K562 (cell line): Measurements from ENCODE around the gene IL23R. TPM values are rescaled to one million over a fixed set of nuclear protein-coding genes. Genes with fewer than 3 reads are reported as not detected.

Experiments used
- ATAC-seq: fragments of 200-7000 bp; cut with Tn5 transposase; 3 replicates; pipeline ENCODE4 v1.9.1; 2020; ENCODE audit warnings: moderate library complexity
- BruUV-seq: library from RNA; stranded (reverse); fragments of 400-500 nt; replicated peaks from 2 replicates; lab custom pipeline; 2021; lab: Mats Ljungman, UMichigan
- CTCF ChIA-PET: fragments of 300-600 bp; formaldehyde crosslinking; extraction: SDS; loops from one replicate; lab custom pipeline; 2021; ENCODE audit warnings: low intra/inter-chr PET ratio; lab: Yijun Ruan, JAX
- POLR2A ChIA-PET: fragments of 300-600, 350-650 bp; sonication (Branson Sonifier 250); formaldehyde crosslinking; extraction: SDS; loops from one replicate; lab custom pipeline; 2021; ENCODE audit warnings: antibody characterized with exemption, inconsistent platforms; lab: Yijun Ruan, JAX
- DNase-seq, 4 experiments: peaks; one replicate each; pipeline versions ENCODE4 v3.0.0 to v3.0.0-alpha.2; 2011 to 2018; ENCODE audit warnings: low spot score in 3 of 4, mixed read lengths in 3 of 4; ENCODE audit errors: extremely low read depth in 1 of 4
- FAIRE-seq: peaks from 2 replicates; lab custom pipeline; 2011; peaks lifted over from hg19 to GRCh38; lab: Jason Lieb, UNC
- H2AFZ ChIP-seq: 2 replicates; pipeline ENCODE4 v1.6.0; 2011; ENCODE audit warnings: low read depth, low read length, control low read depth, inconsistent platforms
- H3K27ac ChIP-seq: fragments of 200-600 bp; 3 replicates; pipeline ENCODE4 v1.8.0; 2011; ENCODE audit warnings: low read depth, mild to moderate bottlenecking, control low read depth, inconsistent platforms, low read length, moderate library complexity, mixed read lengths; ENCODE audit errors: extremely low read depth
- H3K27me3 ChIP-seq, 2 experiments: fragments of 300-600 bp in 1 of 2; 2 replicates in 1 of 2; 3 replicates in 1 of 2; pipeline versions ENCODE4 v1.6.0 to v1.8.0; 2011; ENCODE audit warnings: inconsistent platforms in 2 of 2, low read length in 2 of 2, mild to moderate bottlenecking in 1 of 2, mixed read lengths in 1 of 2, moderate library complexity in 1 of 2; ENCODE audit not compliant: control insufficient read depth in 2 of 2, insufficient read depth in 2 of 2
- H3K36me3 ChIP-seq: fragments of 300-600 bp; 3 replicates; pipeline ENCODE4 v1.8.0; 2011; ENCODE audit warnings: mild to moderate bottlenecking, low read length, inconsistent platforms; ENCODE audit not compliant: control insufficient read depth, insufficient read depth
- H3K4me1 ChIP-seq, 2 experiments: fragments of 200-600 bp in 1 of 2; replicated peaks in 1 of 2; 2 replicates in 1 of 2; 3 replicates in 1 of 2; pipeline versions ENCODE4 v1.5.1 to v1.8.0; 2011; ENCODE audit warnings: inconsistent platforms in 2 of 2, low read length in 2 of 2, mild to moderate bottlenecking in 1 of 2, mixed read lengths in 1 of 2, moderate library complexity in 1 of 2; ENCODE audit not compliant: control insufficient read depth in 2 of 2, insufficient read depth in 2 of 2
- H3K4me2 ChIP-seq: 2 replicates; pipeline ENCODE4 v1.6.1; 2011; ENCODE audit warnings: low read length, control low read depth, inconsistent platforms, mixed read lengths; ENCODE audit not compliant: insufficient read depth
- H3K4me3 ChIP-seq: fragments of 200-600 bp; sonication (generic), shearing (Covaris generic); 2 replicates; pipeline ENCODE4 v1.5.1; 2016; ENCODE audit warnings: control low read depth, inconsistent platforms
- H3K79me2 ChIP-seq: fragments of 200-600 bp; 3 replicates; pipeline ENCODE4 v1.8.0; 2011; ENCODE audit warnings: low read length, inconsistent platforms; ENCODE audit not compliant: control insufficient read depth, insufficient read depth
- H3K9ac ChIP-seq, 2 experiments: 2 replicates each; pipeline versions ENCODE4 v1.6.0 to v1.6.1; 2011; ENCODE audit warnings: low read depth in 2 of 2, low read length in 2 of 2, control low read depth in 1 of 2, inconsistent platforms in 1 of 2, mild to moderate bottlenecking in 1 of 2, mixed read lengths in 1 of 2; ENCODE audit not compliant: insufficient read depth in 1 of 2
- H3K9me1 ChIP-seq: one replicate; pipeline ENCODE4 v1.6.0; 2011; ENCODE audit warnings: inconsistent platforms, mild to moderate bottlenecking, low read length, moderate library complexity; ENCODE audit not compliant: control insufficient read depth, insufficient read depth
- H3K9me3 ChIP-seq: replicated peaks from 2 replicates; pipeline ENCODE4 v1.5.1; 2011; ENCODE audit warnings: low read depth, low read length, inconsistent platforms; ENCODE audit not compliant: control insufficient read depth, insufficient read depth
- H4K20me1 ChIP-seq: replicated peaks from 2 replicates; pipeline ENCODE4 v1.6.1; 2011; ENCODE audit warnings: low read length, inconsistent platforms, mixed read lengths; ENCODE audit not compliant: control insufficient read depth, insufficient read depth
- ELF2 ChIP-seq: fragments of 250-450 bp; sonication (Bioruptor Pico); IDR thresholded peaks from 2 replicates; pipeline ENCODE4 v1.5.0; 2021; ENCODE audit warnings: mild to moderate bottlenecking
- MAFG ChIP-seq: fragments of 450-650 bp; conservative IDR thresholded peaks from 2 replicates; pipeline ENCODE4 v1.6.1; 2016; ENCODE audit warnings: missing genetic modification characterization, missing compliant biosample characterization
- SIRT6 ChIP-seq: IDR thresholded peaks from one replicate; pipeline ENCODE4 v1.6.1; 2012; ENCODE audit warnings: low read depth, mild to moderate bottlenecking, control low read depth, inconsistent platforms, low read length, moderate library complexity
- ZC3H4 ChIP-seq: sonication (generic); formaldehyde crosslinking; IDR thresholded peaks from 2 replicates; pipeline ENCODE4 v1.9.0; 2021; ENCODE audit warnings: missing genetic modification reagents, borderline replicate concordance
- ZFPM2 ChIP-seq: fragments of 250-450 bp; sonication (Bioruptor Pico); IDR thresholded peaks from 2 replicates; pipeline ENCODE4 v1.5.1; 2022; ENCODE audit warnings: mild to moderate bottlenecking
- ZNF217 ChIP-seq: sonication (generic); formaldehyde crosslinking; IDR thresholded peaks from 2 replicates; pipeline ENCODE4 v1.8.0; 2022; ENCODE audit warnings: mild to moderate bottlenecking, missing genetic modification reagents
- WGBS: fragments of 100-300 bp; shearing (Covaris generic); methylation state at CpG from one replicate; pipeline ENCODE4 v1.1.6; 2016; ENCODE audit warnings: low coverage, mixed read lengths; ENCODE audit not compliant: insufficient coverage; ENCODE audit errors: missing lambda C conversion rate; 5-methylcytosine and 5-hydroxymethylcytosine counted together
- in situ Hi-C: fragments of 300-500 bp; cut with MboI; formaldehyde crosslinking; loops from 4 replicates; pipeline ENCODE4 v1.15.0; 2018; ENCODE audit warnings: inconsistent platforms, mixed read lengths
- intact Hi-C: fragments of 100-400 bp; cut with micrococcal nuclease; formaldehyde crosslinking; loops from 2 replicates; pipeline ENCODE4 v1.14.2; 2022
- polyA plus RNA-seq, 8 experiments: library from polyadenylated mRNA; depleted of rRNA in 4 of 8; stranded (reverse) in 5 of 8; unstranded in 3 of 8; fragments of >200 nt; fragmentation: Nextera tagmentation in 2 of 8; fragmentation: Illumina TruSeq in 1 of 8; extraction: Ambion mirVana in 2 of 8; extraction: Trizol in 1 of 8; gene quantifications; 2 replicates each; pipeline versions ENCODE4 v1.2.1 to v1.2.3, GENCODE V29; 2011 to 2014; ENCODE audit warnings: inconsistent platforms in 1 of 8, missing spikeins in 1 of 8
- total RNA-seq, 7 experiments: library from RNA; depleted of rRNA in 6 of 7; stranded (reverse); fragments of >200 nt in 6 of 7; fragmentation: Illumina TruSeq in 2 of 7; extraction: Trizol in 2 of 7; gene quantifications; 2 replicates each; pipeline versions ENCODE4 v1.2.1 to v1.2.3, GENCODE V29; 2011 to 2021; ENCODE audit warnings: low replicate concordance in 1 of 7
- TF ChIP-seq, protein P1 (sequence below): IDR thresholded peaks from 2 replicates; pipeline ENCODE4 v1.6.1; 2011; ENCODE audit not compliant: insufficient read length; ENCODE audit errors: extremely low read depth
- TF ChIP-seq, protein P2 (sequence below): fragments of 250-450 bp; sonication (Bioruptor Pico); IDR thresholded peaks from 2 replicates; pipeline ENCODE4 v1.4.0; 2020
- TF ChIP-seq, protein P3 (sequence below): fragments of 450-650 bp; IDR thresholded peaks from 2 replicates; pipeline ENCODE4 v1.6.1; 2018; ENCODE audit warnings: mild to moderate bottlenecking, low read depth; ENCODE audit not compliant: partially characterized antibody

Gene IL23R
- total and polyA plus RNA-seq, 9 of the 15 experiments (the other 6 are each of a cell fraction or from before 2014, with no cell fraction given): 4.4 to 52.7 (median 22.8) TPM

DNA sequence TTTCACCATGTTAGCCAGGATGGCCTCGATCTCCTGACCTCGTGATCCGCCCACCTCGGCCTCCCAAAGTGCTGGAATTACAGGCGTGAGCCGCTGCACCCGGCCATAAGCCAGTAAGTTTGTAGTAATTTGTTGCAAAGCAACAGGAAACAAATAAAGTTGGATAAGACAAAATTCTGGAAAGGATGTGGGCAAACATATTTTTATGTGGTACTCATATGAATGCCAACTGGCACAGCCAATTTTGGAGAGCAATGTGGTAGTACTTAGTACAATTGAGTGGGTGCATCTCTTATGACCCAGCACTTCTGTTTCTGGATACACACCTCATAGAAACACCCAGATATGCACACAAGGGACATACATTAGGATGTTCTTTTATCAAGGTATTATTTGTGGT, 133.0 kb downstream of the IL23R start:
- Histone ChIP-seq H3K4me2 (no peak overlapping the region), H3K36me3 (no peaks in the 10 kb centered on the region), H3K4me1 (no peaks in the 10 kb centered on the region), H3K79me2 (no peaks in the 10 kb centered on the region), H3K4me3 (no peak overlapping the region), H3K27ac (no peak overlapping the region), H3K9me1 (no peaks in the 10 kb centered on the region), H3K9me3 (no peaks in the 10 kb centered on the region), H3K27me3 (no peaks in the 10 kb centered on the region), H3K9ac (no peak overlapping the region), H2AFZ (no peak overlapping the region), H4K20me1 (no peaks in the 10 kb centered on the region)
- POLR2A ChIA-PET: interaction anchor here (0.8 to 1.4 kb wide), 2 partner anchors 14 to 18 kb away, joined by 3 to 4 read pairs; no protein-coding TSS in a partner anchor
- no peak for DNase-seq
- CTCF ChIA-PET: no interaction called here
- in situ Hi-C loops: no loop called here
- TF ChIP-seq SIRT6: no peak
- TF ChIP-seq, protein P1, sequence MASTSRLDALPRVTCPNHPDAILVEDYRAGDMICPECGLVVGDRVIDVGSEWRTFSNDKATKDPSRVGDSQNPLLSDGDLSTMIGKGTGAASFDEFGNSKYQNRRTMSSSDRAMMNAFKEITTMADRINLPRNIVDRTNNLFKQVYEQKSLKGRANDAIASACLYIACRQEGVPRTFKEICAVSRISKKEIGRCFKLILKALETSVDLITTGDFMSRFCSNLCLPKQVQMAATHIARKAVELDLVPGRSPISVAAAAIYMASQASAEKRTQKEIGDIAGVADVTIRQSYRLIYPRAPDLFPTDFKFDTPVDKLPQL: no peak
- no peak for ATAC-seq
- WGBS: 86% methylated on average over 5 of the region's 7 CpGs
- BruUV-seq: no TSS peak
- intact Hi-C loops: no loop called here
- no peak for FAIRE-seq

DNA sequence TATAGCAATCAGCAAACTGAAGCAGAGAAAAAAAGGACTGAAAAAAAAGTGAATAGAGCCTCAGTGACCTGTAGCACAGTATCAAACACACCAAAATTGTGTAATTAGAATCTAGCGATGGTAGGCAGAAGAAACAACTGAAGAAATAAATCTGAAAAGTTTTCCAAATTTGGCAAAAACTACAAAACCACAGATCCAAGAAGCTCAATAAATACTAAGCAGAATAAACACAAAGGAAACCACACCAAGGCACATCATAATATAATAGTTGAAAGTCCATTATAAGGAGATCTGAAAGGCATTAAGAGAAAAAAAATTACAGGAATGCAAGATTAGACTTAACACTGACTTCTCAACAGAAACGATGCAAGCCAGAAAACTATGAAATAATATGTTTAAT, 134.3 kb downstream of the IL23R start:
- 40% methylated on average over 2 of the region's 2 CpGs for WGBS
- intact Hi-C loops: no loop called here

More for the DNA sequence above, 134.3 kb downstream of the IL23R start:
- TF ChIP-seq ZFPM2: no peak
- TF ChIP-seq ZC3H4: no peak
- TF ChIP-seq MAFG: no peak
- no peak for TF ChIP-seq ELF2 (CRISPR knock-in tag)
- TF ChIP-seq, protein P2, sequence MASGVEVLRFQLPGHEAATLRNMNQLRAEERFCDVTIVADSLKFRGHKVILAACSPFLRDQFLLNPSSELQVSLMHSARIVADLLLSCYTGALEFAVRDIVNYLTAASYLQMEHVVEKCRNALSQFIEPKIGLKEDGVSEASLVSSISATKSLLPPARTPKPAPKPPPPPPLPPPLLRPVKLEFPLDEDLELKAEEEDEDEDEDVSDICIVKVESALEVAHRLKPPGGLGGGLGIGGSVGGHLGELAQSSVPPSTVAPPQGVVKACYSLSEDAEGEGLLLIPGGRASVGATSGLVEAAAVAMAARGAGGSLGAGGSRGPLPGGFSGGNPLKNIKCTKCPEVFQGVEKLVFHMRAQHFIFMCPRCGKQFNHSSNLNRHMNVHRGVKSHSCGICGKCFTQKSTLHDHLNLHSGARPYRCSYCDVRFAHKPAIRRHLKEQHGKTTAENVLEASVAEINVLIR (CRISPR knock-in tag): no peak
- TF ChIP-seq, protein P3, sequence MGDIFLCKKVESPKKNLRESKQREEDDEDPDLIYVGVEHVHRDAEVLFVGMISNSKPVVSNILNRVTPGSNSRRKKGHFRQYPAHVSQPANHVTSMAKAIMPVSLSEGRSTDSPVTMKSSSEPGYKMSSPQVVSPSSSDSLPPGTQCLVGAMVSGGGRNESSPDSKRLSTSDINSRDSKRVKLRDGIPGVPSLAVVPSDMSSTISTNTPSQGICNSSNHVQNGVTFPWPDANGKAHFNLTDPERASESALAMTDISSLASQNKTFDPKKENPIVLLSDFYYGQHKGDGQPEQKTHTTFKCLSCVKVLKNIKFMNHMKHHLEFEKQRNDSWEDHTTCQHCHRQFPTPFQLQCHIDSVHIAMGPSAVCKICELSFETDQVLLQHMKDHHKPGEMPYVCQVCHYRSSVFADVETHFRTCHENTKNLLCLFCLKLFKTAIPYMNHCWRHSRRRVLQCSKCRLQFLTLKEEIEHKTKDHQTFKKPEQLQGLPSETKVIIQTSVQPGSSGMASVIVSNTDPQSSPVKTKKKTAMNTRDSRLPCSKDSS: no peak
- TF ChIP-seq ZNF217 (CRISPR knock-in tag): no peak
- TF ChIP-seq, all 486 proteins: peak for 0
- Histone ChIP-seq H3K27me3 (no peaks in the 10 kb centered on the region), H4K20me1 (no peaks in the 10 kb centered on the region), H3K4me1 (no peaks in the 10 kb centered on the region), H2AFZ (no peak overlapping the region), H3K9me3 (no peaks in the 10 kb centered on the region), H3K4me2 (no peak overlapping the region), H3K79me2 (no peaks in the 10 kb centered on the region), H3K9me1 (no peaks in the 10 kb centered on the region), H3K36me3 (no peaks in the 10 kb centered on the region), H3K9ac (no peak overlapping the region), H3K27ac (no peak overlapping the region), H3K4me3 (no peak overlapping the region)
- no peak for FAIRE-seq
- no peak for ATAC-seq
- CTCF ChIA-PET: interaction anchor here (0.7 kb wide), 1 partner anchor 658 kb away, joined by 3 read pairs; no protein-coding TSS in a partner anchor
- BruUV-seq: no TSS peak
- POLR2A ChIA-PET: no interaction called here
- in situ Hi-C loops: no loop called here
- DNase-seq: no peak
